Pancreas (tissue), 10 donors: Measurements from ENCODE around the gene LIFR. TPM values are rescaled to one million over a fixed set of nuclear protein-coding genes. Genes with fewer than 3 reads are reported as not detected.
"Not testable (repeated sequence)": the region's sequence is repeated elsewhere in the genome, so short reads cannot be mapped to it uniquely, and the experiment has no call there.

Experiments
- ATAC-seq, 4 donors: fragments of 200-7000 bp; cut with Tn5 transposase; one replicate each; pipeline versions ENCODE4 v1.8.0 to v1.9.1; 2020; ENCODE audit warnings: mild to moderate bottlenecking in 4 of 4, moderate library complexity in 4 of 4
- DNase-seq, 6 donors: peaks; one replicate each; pipeline ENCODE4 v3.0.0-alpha.2; 2020
- FAIRE-seq: peaks from 2 replicates; lab custom pipeline; 2012; peaks lifted over from hg19 to GRCh38; lab: Jason Lieb, UNC
- H3K27ac ChIP-seq, 4 donors: fragments of 200-600 bp; sonication (generic); 1 replicate in 3 of 4; 2 replicates in 1 of 4; pipeline versions ENCODE4 v1.5.0 to v1.8.0; 2020
- H3K27me3 ChIP-seq, 4 donors: fragments of 200-600 bp; one replicate each; pipeline ENCODE4 v1.8.0; 2021
- H3K36me3 ChIP-seq, 3 donors: fragments of 200-600 bp; sonication (generic) in 1 of 3; one replicate each; pipeline versions ENCODE4 v1.5.0 to v1.8.0; 2020 to 2021
- H3K4me1 ChIP-seq, 3 donors: fragments of 200-600 bp; one replicate each; pipeline ENCODE4 v1.8.0; 2021
- H3K4me3 ChIP-seq, 4 donors: fragments of 200-600 bp; sonication (generic) in 2 of 4; one replicate each; pipeline versions ENCODE4 v1.5.0 to v1.8.0; 2020 to 2021
- H3K9me3 ChIP-seq, 4 donors: fragments of 200-600 bp; one replicate each; pipeline ENCODE4 v1.8.0; 2021
- WGBS, 2 donors: extraction: QIAGEN DNeasy Blood & Tissue Kit; methylation state at CpG; one replicate each; pipeline ENCODE4 v1.1.7; 2013; 5-methylcytosine and 5-hydroxymethylcytosine counted together
- intact Hi-C, 3 donors: fragments of 100-400 bp; cut with DNase I; formaldehyde crosslinking; loops; one replicate each; pipeline versions ENCODE4 v1.11.1 to v1.14.2; 2022
- polyA plus RNA-seq, 2 donors: library from polyadenylated mRNA; stranded (reverse); fragments of 200-250 nt; gene quantifications; one replicate each; pipeline ENCODE4 v1.2.3, GENCODE V29; 2013
- total RNA-seq, 6 donors: library from RNA; stranded (reverse); fragmentation: NEBNext Ultra II Directional in 4 of 6; extraction: Animal tissue kit (Norgen Biotek cat#: 25700) in 4 of 6; gene quantifications; one replicate each; pipeline versions ENCODE4 v1.2.1 to v1.2.4, GENCODE V29; 2021 to 2023
- TF ChIP-seq, protein P1 (sequence below), 4 donors: fragments of 200-600 bp; sonication (generic) in 3 of 4; IDR thresholded peaks; one replicate each; pipeline versions ENCODE4 v1.5.0 to v1.8.0; 2021; ENCODE audit warnings: antibody characterized with exemption in 4 of 4
- donor health status: healthy with polysubstance abuse.
- donor health status: DM: no; HTN: no; CAD: no; lungs with moderate emphysema.
- donor health status: DM: no; HTN: no; CAD: no.
- donor health status: control.
- donor health status: control.
- donor health status: Bipolar disorder and iron deficiency.
- donor health status: DM: yes; HTN: yes; CAD: no.
- donor health status: DM: no; HTN: no; CAD: no.
- donor health status: DM: no; HTN: no; CAD: no.
- donor health status: DM: yes; HTN: yes; CAD: no.

Gene LIFR
- total and polyA plus RNA-seq, 8 donors, result 4.1 to 32.5 (median 19.1) TPM

DNA sequence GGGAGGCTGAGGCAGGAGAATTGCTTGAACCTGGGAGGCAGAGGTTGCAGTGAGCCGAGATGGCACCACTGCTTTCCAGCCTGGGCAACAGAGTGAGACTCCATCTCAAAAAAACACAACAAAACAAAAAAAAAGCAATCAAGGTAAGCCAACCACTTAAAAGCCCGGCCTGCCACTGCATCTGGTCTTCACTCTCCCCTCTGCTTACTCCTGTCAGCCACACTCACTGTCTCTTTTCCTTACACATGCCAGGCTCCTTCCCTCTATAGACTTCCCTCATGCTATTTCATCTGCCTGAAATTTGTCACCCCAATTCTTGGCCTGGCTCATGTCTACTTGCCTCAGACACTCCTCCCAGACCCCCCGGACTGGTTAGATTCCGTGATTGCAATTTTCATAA lies 17.6 kb upstream of the LIFR start:
- FAIRE-seq (no peak), ATAC-seq (no peak), DNase-seq (no peak)
- Histone ChIP-seq H3K27me3 (no peaks in the 10 kb centered on the region), H3K4me3 (no peak overlapping the region), H3K36me3 (no peaks in the 10 kb centered on the region), H3K9me3 (no peaks in the 10 kb centered on the region), H3K27ac (no peak overlapping the region), H3K4me1 (peaks cover 0 to 3% (median 0%) of the 10 kb centered on the region in 3 donors)
- TF ChIP-seq, protein P1, sequence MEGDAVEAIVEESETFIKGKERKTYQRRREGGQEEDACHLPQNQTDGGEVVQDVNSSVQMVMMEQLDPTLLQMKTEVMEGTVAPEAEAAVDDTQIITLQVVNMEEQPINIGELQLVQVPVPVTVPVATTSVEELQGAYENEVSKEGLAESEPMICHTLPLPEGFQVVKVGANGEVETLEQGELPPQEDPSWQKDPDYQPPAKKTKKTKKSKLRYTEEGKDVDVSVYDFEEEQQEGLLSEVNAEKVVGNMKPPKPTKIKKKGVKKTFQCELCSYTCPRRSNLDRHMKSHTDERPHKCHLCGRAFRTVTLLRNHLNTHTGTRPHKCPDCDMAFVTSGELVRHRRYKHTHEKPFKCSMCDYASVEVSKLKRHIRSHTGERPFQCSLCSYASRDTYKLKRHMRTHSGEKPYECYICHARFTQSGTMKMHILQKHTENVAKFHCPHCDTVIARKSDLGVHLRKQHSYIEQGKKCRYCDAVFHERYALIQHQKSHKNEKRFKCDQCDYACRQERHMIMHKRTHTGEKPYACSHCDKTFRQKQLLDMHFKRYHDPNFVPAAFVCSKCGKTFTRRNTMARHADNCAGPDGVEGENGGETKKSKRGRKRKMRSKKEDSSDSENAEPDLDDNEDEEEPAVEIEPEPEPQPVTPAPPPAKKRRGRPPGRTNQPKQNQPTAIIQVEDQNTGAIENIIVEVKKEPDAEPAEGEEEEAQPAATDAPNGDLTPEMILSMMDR (IDR thresholded peaks at IDR 0.05), result no peak
- intact Hi-C loops, result no loop called here
- 85 to 86% methylated on average over 4 of the region's 4 CpGs for WGBS, 2 donors

DNA sequence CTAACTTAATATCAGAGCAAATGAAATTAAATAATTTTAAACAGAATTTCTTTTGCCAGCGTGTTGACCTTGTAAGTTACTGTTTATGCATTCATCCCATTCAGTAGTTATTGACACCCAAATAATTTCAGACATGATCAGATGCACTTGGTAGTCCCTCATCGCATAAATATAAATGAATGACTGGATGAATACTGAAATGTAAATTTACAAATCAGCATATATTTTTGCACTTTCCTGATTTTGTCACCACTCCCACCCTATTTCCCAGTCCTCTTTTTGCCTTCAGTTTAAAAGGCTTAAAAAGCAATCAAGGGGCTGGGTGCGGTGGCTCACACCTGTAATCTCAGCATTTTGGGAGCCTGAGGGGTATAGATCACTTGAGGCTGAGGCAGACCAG lies 17.1 kb upstream of the LIFR start:
- H3K4me3 ChIP-seq, result no peak overlapping the region
- ATAC-seq, result no peak
- FAIRE-seq, result no peak
- H3K9me3 ChIP-seq, result no peaks in the 10 kb centered on the region
- H3K27ac ChIP-seq, result no peak overlapping the region
- 96 to 99% methylated on average over 3 of the region's 3 CpGs for WGBS, 2 donors
- no peak for DNase-seq
- TF ChIP-seq, protein P1 (IDR thresholded peaks at IDR 0.05), result no peak
- intact Hi-C loops, result no loop called here
- peaks cover 0 to 3% (median 0%) of the 10 kb centered on the region in 3 donors for H3K4me1 ChIP-seq
- H3K36me3 ChIP-seq, result no peaks in the 10 kb centered on the region
- no peaks in the 10 kb centered on the region for H3K27me3 ChIP-seq

DNA sequence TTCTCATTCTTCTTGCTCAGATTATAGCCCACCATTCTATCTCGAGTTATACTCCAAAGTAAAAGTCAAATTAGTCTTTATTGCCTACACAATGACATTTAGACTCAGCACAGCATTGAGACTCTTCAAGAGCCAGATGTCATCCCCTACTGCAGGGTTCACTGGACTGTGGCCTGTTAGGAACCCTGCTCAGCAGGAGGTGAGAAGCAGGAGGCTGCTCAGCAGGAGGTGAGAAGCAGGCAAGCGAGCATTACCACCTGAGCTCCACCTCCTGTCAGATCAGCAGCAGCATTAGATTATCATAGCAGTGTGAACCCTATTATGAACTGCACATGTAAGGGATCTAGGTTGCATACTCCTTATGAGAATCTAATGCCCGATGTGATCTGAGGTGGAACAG lies 12.7 kb upstream of the LIFR start:
- no peaks in the 10 kb centered on the region for H3K4me1 ChIP-seq
- no peaks in the 10 kb centered on the region for H3K36me3 ChIP-seq
- H3K9me3 ChIP-seq, result no peaks in the 10 kb centered on the region
- WGBS, 2 donors, result 86 to 88% methylated on average over 3 of the region's 3 CpGs
- DNase-seq (no peak), ATAC-seq (no peak), FAIRE-seq (no peak)
- TF ChIP-seq, protein P1 (IDR thresholded peaks at IDR 0.05), result no peak
- no peak overlapping the region for H3K27ac ChIP-seq
- intact Hi-C loops, result no loop called here
- H3K4me3 ChIP-seq, result no peak overlapping the region
- H3K27me3 ChIP-seq, result no peaks in the 10 kb centered on the region

DNA sequence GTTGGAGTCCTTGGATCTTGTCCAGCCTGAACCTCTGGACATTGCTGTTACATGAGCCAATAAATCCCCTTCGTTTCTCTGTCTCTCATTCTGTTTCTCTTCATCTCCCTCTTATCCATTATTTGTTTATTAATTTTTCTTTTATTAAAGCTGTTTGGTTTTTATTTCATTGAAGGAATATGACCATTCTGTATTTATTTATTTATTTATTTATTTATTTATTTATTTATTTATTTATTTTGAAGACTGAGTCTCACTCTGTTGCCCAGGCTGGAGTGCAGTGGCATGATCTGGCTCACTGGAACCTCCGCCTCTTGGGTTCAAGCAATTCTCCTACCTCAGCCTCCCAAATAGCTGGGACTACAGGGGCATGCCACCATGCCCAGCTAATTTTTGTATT lies 10.9 kb upstream of the LIFR start:
- intact Hi-C loops, H3K27ac ChIP-seq, ATAC-seq, H3K4me1 ChIP-seq, DNase-seq, FAIRE-seq, H3K27me3 ChIP-seq, H3K4me3 ChIP-seq, H3K9me3 ChIP-seq, H3K36me3 ChIP-seq: not testable (repeated sequence)
- 93 to 98% methylated on average over 2 of the region's 2 CpGs for WGBS, 2 donors

DNA sequence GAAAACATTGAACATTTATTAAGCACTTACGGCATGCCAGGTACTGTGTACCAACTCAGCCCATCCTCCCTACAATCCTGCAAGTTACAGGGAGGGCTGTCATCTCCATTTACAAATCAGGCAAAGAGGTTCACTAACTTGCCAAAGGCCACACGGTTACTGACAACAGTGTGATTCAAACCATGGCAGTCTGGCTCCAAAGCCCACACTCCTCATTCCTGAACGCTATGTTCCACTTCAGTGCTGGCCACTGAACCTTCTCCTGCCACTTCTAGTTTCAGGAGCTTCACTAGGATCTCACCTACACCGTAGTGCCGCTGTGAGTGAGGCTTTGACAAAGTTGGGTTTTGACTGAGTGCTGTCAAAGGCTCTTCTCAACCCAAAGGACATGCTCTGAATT lies 7.2 kb upstream of the LIFR start:
- ATAC-seq, result no peak
- no peak overlapping the region for H3K4me3 ChIP-seq
- WGBS, 2 donors, result 91 to 95% methylated on average over 5 of the region's 5 CpGs
- intact Hi-C loops, result no loop called here
- no peak overlapping the region for H3K27ac ChIP-seq
- TF ChIP-seq, protein P1 (IDR thresholded peaks at IDR 0.05), result no peak
- no peaks in the 10 kb centered on the region for H3K9me3 ChIP-seq
- H3K27me3 ChIP-seq, result no peaks in the 10 kb centered on the region
- no peaks in the 10 kb centered on the region for H3K36me3 ChIP-seq
- peaks cover 6 to 10% (median 9%) of the 10 kb centered on the region in 3 donors for H3K4me1 ChIP-seq
- no peak for FAIRE-seq
- no peak for DNase-seq
